ENCODE results near the gene BTC. TPM values are rescaled to one million over a fixed set of nuclear protein-coding genes. Genes with fewer than 3 reads are reported as not detected.

BTC gene
- total and polyA plus RNA-seq, 2 donors (not counting 1 experiment from before 2014, with no cell fraction given) = not detected

DNA sequence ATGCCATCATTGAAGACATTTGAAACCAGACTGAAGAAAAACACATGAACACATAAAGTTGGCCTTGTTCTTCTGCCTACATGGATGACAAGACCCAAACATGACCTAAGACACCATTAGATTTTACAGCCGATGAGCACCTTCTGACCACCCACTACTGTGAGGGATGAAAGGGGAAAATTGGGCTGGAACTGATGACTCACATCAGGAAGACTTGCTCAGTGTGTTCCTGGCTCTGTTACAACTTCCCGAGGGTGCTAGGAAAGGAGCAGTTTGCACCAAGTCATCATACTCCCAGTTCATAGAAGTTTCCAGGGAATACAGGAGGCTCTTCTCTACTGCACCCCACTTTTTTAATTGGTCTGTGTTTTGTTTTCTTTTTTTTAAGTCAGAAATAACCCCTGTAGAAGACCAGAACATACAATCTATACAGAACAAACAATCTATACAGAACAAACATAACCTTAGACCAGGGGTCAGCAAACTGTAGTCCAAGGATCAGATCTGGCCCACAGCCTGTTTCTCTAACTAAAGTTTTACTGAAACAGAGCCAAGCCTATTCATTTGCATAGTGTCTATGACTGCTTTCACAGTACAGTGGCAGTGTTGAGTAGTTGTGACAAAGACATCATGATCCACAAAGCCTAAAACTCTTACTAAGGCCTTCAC lies 25.3 kb downstream of the BTC start:
- Histone ChIP-seq H3K9me3 (ENCODE audit: control extremely low read depth in 1 of 3, control insufficient read depth in 2 of 3, insufficient read depth in 1 of 3, low read length in 2 of 3) (no peaks in the 10 kb centered on the region), H2AFZ (ENCODE audit: insufficient read depth, low read depth, low read length, poor library complexity, severe bottlenecking) (no peak overlapping the region), H3K27ac (ENCODE audit: low read length in 2 of 2) (no peak overlapping the region), H3K36me3 (replicated peaks in 1 of 2; ENCODE audit: control extremely low read depth in 1 of 2, control insufficient read depth in 1 of 2, extremely low read depth in 1 of 2, insufficient read depth in 2 of 2, low read length in 1 of 2) (no peaks in the 10 kb centered on the region), H3K79me2 (ENCODE audit: control insufficient read depth, insufficient read depth, low read length) (no peaks in the 10 kb centered on the region), H3K4me3 (ENCODE audit: control extremely low read depth in 1 of 5, extremely low read depth in 1 of 5, insufficient read depth in 1 of 5, low read depth in 2 of 5, low read length in 4 of 5) (no peak overlapping the region), H3K4me2 (replicated peaks; ENCODE audit: low read depth, low read length, poor library complexity, severe bottlenecking) (no peak overlapping the region), H3K4me1 (ENCODE audit: control insufficient read depth in 2 of 2, insufficient read depth in 2 of 2, low read length in 2 of 2) (no peaks in the 10 kb centered on the region), H4K20me1 (ENCODE audit: control insufficient read depth, insufficient read depth, low read length, poor library complexity, severe bottlenecking) (no peaks in the 10 kb centered on the region), H3K9ac (ENCODE audit: low read length) (no peak overlapping the region), H3K27me3 (replicated peaks in 1 of 4; ENCODE audit: control extremely low read depth in 1 of 4, control insufficient read depth in 3 of 4, insufficient read depth in 4 of 4, low read length in 3 of 4) (no peaks in the 10 kb centered on the region)
- Mint-ChIP-seq H3K4me3 (no peak overlapping the region), H3K4me1 (no peaks in the 10 kb centered on the region), H3K27ac (no peak overlapping the region), H3K27me3 (no peaks in the 10 kb centered on the region), H3K9me3 (ENCODE audit: insufficient read depth) (no peaks in the 10 kb centered on the region)
- CTCF ChIA-PET = no interaction called here
- intact Hi-C loops (cut with micrococcal nuclease) = no loop called here
- POLR2A ChIA-PET = no interaction called here
- no peak for DNase-seq
- ATAC-seq (ENCODE audit: low read depth) = no peak
- no peak for TF ChIP-seq EZH2 (IDR thresholded peaks at IDR 0.05; ENCODE audit: borderline replicate concordance, insufficient read depth, low read depth, low read length, poor library complexity, severe bottlenecking)
- TF ChIP-seq, protein P1, sequence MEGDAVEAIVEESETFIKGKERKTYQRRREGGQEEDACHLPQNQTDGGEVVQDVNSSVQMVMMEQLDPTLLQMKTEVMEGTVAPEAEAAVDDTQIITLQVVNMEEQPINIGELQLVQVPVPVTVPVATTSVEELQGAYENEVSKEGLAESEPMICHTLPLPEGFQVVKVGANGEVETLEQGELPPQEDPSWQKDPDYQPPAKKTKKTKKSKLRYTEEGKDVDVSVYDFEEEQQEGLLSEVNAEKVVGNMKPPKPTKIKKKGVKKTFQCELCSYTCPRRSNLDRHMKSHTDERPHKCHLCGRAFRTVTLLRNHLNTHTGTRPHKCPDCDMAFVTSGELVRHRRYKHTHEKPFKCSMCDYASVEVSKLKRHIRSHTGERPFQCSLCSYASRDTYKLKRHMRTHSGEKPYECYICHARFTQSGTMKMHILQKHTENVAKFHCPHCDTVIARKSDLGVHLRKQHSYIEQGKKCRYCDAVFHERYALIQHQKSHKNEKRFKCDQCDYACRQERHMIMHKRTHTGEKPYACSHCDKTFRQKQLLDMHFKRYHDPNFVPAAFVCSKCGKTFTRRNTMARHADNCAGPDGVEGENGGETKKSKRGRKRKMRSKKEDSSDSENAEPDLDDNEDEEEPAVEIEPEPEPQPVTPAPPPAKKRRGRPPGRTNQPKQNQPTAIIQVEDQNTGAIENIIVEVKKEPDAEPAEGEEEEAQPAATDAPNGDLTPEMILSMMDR (IDR thresholded peaks at IDR 0.05) = no peak
- WGBS (ENCODE audit: insufficient coverage) = no CpG with 5 or more reads among the region's 2 CpGs

DNA sequence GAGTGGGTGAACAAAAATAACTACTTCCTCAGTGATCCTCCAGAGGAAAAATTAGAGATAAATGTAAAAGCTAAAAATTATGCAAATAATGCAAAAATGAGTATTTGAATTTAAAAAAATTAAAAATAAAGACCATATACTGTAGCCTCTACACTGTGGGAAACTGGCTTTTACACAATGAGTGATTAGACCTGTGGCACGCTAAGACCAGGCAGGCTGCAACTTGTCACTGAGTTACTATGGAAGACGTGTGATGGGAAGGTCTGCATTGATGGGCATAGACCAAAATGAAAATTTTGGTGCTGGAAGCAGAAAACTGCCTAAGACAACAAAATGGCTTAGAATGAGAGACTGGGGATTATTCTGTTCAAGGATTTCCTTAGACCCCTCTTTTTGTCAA lies 30.2 kb downstream of the BTC start:
- peaks cover 1% of the 10 kb centered on the region for H3K27me3 Mint-ChIP-seq
- DNase-seq (no peak), ATAC-seq (ENCODE audit: low read depth) (no peak)
- no peak overlapping the region for H3K27ac Mint-ChIP-seq
- intact Hi-C loops (cut with micrococcal nuclease) = no loop called here
- POLR2A ChIA-PET = no interaction called here
- no peak overlapping the region for H3K4me3 Mint-ChIP-seq
- H3K4me1 Mint-ChIP-seq = no peaks in the 10 kb centered on the region
- H2AFZ ChIP-seq (ENCODE audit: insufficient read depth, low read depth, low read length, poor library complexity, severe bottlenecking) = no peak overlapping the region
- H3K9me3 Mint-ChIP-seq (ENCODE audit: insufficient read depth) = no peaks in the 10 kb centered on the region
- no peak overlapping the region for H3K4me2 ChIP-seq (replicated peaks; ENCODE audit: low read depth, low read length, poor library complexity, severe bottlenecking)
- no peaks in the 10 kb centered on the region for H3K36me3 ChIP-seq (replicated peaks in 1 of 2; ENCODE audit: control extremely low read depth in 1 of 2, control insufficient read depth in 1 of 2, extremely low read depth in 1 of 2, insufficient read depth in 2 of 2, low read length in 1 of 2)
- H3K9ac ChIP-seq (ENCODE audit: low read length) = no peak overlapping the region
- H3K4me3 ChIP-seq (ENCODE audit: control extremely low read depth in 1 of 5, extremely low read depth in 1 of 5, insufficient read depth in 1 of 5, low read depth in 2 of 5, low read length in 4 of 5) = no peak overlapping the region
- H3K4me1 ChIP-seq (ENCODE audit: control insufficient read depth in 2 of 2, insufficient read depth in 2 of 2, low read length in 2 of 2) = no peaks in the 10 kb centered on the region
- no peaks in the 10 kb centered on the region for H3K79me2 ChIP-seq (ENCODE audit: control insufficient read depth, insufficient read depth, low read length)
- no peaks in the 10 kb centered on the region for H4K20me1 ChIP-seq (ENCODE audit: control insufficient read depth, insufficient read depth, low read length, poor library complexity, severe bottlenecking)
- CTCF ChIA-PET = no interaction called here
- WGBS (ENCODE audit: insufficient coverage) = 89% methylated on average over 1 of the region's 2 CpGs
- H3K9me3 ChIP-seq (ENCODE audit: control extremely low read depth in 1 of 3, control insufficient read depth in 2 of 3, insufficient read depth in 1 of 3, low read length in 2 of 3) = no peaks in the 10 kb centered on the region
- TF ChIP-seq, protein P1 (IDR thresholded peaks at IDR 0.05) = no peak
- TF ChIP-seq EZH2 (IDR thresholded peaks at IDR 0.05; ENCODE audit: borderline replicate concordance, insufficient read depth, low read depth, low read length, poor library complexity, severe bottlenecking) = no peak
- H3K27ac ChIP-seq (ENCODE audit: low read length in 2 of 2) = no peak overlapping the region
- H3K27me3 ChIP-seq (replicated peaks in 1 of 4; ENCODE audit: control extremely low read depth in 1 of 4, control insufficient read depth in 3 of 4, insufficient read depth in 4 of 4, low read length in 3 of 4) = no peaks in the 10 kb centered on the region
